HG02588 (cell line): ENCODE data around the gene CBX2.

Experiments
- ATAC-seq: cut with Tn5 transposase; IDR thresholded peaks from one replicate; pipeline ENCODE4 v1.9.1; 2021; ENCODE audit warnings: mild to moderate bottlenecking, moderate library complexity; ENCODE audit not compliant: unreplicated experiment

CBX2 gene

GRCh38 chr17:79826204-79826680 lies 48.3 kb downstream of the CBX2 start:
- no peak for ATAC-seq

GRCh38 chr17:79826841-79827578 lies 49.1 kb downstream of the CBX2 start:
- ATAC-seq: no peak

DNA sequence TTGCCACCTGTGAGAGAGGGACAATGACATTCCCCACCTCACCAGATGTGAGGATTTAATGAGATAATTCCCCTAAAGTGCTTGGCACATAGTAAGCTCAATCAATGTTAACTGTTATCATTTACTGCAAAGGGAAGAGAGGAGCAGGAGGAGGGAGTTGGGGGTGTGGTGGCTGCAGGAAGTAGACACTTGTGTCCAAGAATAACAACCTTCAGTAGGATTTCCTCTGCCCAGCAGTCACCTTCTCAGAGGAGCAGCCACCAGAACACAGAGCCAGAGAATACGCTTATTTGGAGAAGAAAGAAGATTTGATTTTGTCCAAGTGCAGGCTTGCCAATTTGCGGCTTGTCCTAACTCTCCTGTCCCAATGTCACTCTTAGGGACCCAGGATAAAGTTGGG lies 51.1 kb downstream of the CBX2 start:
- no peak for ATAC-seq

- ATAC-seq: no peak
These were observed 51.5 kb downstream of the CBX2 start for GRCh38 chr17:79829457-79829856.

- ATAC-seq: no peak
These were observed 52.4 kb downstream of the CBX2 start for GRCh38 chr17:79830303-79830702.

- no peak for ATAC-seq
These were observed 52.9 kb downstream of the CBX2 start for GRCh38 chr17:79830763-79831264.

DNA sequence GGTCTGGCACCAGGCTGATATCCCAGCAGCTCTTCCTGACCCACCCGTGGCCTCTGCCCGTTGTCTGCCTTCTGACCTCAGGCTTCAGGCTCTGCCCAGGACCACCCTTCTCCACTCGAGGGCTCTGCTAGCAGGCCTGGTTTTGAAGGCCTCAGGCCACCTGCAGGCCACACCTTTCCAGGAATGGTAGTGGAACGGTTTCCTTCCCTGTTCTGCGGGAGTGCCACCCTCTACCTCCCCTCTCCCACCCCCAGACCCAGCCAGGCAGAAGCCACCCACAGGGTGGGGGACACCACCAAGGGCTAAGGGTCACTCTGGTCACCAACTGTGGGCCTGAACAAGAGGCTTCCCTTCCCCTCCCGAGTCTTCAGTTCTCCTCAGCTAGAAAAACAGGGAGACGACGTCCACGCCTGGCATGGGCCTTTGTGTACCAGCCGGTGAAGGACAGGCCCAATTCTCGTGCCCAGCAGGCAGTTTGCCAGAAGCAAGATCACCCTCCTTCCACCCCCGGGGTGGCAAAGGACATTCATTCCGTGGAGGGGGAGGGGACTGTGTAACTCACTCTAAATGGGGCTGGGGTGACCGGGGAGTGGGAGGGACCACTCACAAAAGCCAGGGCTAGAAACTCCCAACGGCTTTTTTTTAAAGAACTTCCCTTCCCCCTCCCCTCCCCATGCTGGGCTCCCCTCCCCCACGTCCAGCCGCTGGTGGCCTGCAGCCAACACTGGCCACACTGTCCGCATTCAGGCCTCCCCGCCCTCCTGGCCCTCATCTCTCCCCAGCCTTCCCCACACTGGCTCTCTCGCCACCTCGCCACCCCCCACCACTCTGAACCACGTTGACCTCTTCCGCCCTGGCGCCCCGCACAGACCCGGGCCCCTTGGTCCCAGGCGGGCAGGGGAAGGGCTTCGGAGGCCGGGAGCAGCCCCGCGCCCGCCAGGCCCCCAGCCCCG lies 53.6 kb downstream of the CBX2 start:
- ATAC-seq: no peak

DNA sequence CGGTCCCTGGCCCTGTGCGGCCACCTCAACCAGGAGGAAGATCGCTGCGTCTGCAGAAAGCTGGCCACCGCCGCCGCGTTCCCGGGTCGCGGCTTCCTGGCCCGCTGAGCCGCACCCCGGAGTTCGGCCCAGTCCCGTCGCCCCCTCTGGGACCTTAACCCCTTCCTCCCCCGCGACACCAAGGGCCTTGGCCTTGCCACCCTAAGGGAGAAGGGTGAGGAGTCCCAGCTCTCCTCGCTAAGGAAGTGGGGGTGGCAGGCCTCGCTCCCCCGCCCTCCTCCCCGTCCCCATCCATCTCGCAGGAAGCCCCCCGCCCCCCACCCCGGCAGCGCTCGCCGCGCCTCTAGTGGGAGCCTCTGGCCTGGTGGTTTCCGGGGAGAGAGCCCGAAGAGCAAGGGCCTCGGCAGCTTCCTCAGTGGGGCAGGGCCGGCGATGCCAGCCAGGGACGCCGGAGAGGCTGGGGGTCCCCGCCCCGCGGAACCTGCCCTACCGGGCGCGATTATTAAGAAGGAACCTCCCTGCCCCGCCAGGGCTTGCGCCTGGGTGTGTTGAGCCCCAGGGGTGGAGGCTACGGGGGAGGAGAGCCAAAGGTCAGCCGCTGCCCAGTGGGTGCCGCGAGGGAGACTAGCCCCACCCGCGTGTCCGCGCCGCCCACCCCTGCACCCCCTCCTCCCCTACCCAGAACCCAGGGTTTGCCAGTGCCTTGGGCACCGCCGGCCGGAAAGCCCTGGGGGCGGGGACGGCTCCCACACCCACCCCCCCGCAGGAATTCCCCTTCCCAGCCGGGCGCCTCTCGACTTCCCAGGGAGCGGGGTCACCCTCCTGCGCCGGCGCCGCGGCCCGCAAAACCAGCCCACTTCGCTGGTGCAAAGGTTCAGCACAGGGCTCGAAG lies 54.5 kb downstream of the CBX2 start:
- ATAC-seq: no peak

GRCh38 chr17:79833110-79833450 lies 55.1 kb downstream of the CBX2 start:
- no peak for ATAC-seq

GRCh38 chr17:79833744-79834564 lies 56.0 kb downstream of the CBX2 start:
- no peak for ATAC-seq

DNA sequence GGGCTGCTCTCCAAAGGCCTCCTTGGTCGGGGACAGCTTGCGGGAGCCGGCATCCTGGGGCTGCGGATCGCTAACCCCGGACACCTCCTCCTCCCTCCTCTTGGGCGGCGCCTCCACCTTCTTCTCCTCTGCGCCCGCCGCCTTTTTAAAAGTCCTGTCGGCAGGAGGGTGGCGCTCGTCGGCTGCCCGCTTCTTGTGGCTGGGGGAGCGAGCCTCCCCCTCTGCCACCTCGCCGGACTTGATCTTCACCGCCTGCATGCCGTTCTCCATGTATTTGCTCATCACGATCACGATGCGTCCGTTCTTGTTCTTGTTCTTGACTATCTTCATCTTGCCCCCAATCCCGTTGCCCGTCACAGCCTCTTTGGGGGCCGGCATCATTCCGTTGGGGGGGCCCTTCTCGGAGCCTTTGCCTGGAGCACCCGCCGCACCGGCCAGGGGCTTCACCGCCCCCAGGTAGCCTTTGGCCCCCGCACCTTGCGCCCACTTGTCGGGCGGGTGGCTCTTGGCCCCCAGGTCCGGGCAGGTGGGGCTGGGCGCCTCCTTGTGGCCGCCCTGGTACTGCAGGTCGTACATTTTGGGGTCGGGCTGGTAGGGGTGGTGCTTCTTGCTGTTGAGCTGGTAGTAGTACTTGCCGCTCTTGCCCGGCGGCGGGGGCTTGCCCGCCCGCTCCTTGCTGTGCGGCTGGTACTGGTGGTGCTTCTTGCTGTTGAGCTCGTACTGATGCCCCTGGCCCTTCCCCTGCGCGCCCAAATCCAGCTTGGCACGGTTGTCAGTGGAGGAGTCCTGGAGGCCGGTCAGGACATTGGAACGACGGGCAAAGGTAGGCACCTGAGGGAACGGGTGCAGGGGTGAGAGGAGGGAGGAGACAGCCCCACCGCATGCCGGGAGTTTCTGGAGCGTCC lies 56.9 kb downstream of the CBX2 start:
- no peak for ATAC-seq

GRCh38 chr17:79835470-79835899 lies 57.5 kb downstream of the CBX2 start:
- ATAC-seq: no peak

DNA sequence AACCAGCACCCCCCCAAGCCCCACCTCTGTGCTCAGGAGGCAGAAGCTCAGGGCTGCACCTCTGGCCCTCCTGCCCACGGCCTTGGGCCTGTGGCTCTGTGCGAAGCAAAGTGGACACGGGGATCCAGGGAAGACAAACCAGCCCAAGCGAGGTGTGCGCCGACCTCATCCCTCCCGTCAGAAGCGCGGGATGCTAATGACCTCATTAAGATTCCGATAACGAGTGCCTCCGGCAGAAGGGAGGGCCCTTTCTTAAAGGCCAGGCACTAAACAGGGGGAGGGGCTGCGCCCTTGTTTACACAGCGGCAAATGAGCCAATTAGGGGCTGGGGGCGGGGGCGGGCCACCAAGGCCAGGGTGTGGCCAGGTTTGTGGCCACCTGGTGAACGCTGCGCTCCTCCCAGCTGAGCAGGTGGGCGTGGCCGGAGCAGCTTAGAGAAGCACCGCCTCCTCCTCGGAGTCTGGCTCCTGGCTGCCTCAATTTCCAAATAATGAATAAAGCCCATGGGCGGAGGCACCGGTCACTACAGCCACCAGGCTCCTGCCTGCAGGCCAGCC lies 58.1 kb downstream of the CBX2 start:
- ATAC-seq: no peak

- ATAC-seq: no peak
These were observed 58.6 kb downstream of the CBX2 start for GRCh38 chr17:79836510-79836971.

DNA sequence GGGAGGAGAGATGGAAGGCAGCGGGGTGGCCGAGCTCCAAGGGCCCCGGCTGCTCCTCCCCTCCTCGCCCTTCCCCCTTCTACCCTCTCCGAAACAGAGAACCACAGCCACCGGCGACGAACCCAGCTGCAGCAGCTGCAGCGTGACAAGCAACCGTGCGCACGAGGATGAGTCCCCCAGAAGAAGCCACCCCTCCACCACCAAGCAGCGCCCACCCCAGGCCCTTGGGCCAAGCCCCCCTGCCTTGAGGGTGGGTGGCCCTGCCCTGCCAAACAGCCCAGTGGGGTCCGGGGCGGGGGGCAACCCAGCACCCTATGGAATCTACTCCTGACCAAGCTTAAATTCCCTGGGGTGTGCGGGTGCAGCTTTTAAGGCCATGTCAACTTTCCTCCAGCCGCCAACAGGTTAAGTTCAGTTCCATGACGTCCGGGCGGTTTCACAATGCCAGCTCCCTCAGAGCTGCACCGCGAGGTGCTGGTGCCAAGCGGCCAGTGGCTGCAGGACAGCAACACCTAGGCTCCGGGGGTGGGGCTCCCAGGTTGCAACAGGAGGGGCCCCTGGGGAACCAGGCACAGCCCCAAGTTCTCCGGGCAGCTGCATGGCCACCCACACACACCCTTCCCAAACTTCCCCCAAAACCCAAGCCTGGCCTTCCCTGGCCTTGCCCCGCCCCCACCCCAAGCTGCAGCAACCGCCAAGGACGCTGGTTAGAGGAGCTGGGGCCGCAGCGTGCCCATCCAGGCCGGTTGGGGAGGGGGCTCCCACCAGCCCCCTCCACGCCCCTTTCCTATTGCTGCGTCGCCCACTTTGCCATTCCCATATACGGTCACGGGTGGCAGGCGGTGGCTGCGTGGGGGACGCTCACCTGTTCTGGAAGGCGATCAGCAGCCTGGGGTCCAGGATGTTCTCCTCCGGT lies 59.3 kb downstream of the CBX2 start:
- ATAC-seq: no peak
